Breast epithelium (tissue), 3 donors: ENCODE results near the gene TRIOBP.

Experiments
- POLR2A ChIP-seq: fragments of 450-650 bp; IDR thresholded peaks from one replicate; pipeline ENCODE4 v1.6.1; 2016; ENCODE audit warnings: antibody characterized with exemption, mild to moderate bottlenecking, moderate library complexity
- POLR2AphosphoS5 ChIP-seq, 3 donors: sonication (generic); formaldehyde crosslinking; IDR thresholded peaks; one replicate each; pipeline ENCODE4 v1.6.1; 2017; ENCODE audit warnings: antibody characterized with exemption in 3 of 3
- TF ChIP-seq, protein P1 (sequence below), 3 donors: fragments of 450-650 bp; IDR thresholded peaks; one replicate each; pipeline ENCODE4 v1.5.1; 2016 to 2017; ENCODE audit warnings: antibody characterized with exemption in 3 of 3, mild to moderate bottlenecking in 3 of 3, moderate library complexity in 3 of 3

DNA sequence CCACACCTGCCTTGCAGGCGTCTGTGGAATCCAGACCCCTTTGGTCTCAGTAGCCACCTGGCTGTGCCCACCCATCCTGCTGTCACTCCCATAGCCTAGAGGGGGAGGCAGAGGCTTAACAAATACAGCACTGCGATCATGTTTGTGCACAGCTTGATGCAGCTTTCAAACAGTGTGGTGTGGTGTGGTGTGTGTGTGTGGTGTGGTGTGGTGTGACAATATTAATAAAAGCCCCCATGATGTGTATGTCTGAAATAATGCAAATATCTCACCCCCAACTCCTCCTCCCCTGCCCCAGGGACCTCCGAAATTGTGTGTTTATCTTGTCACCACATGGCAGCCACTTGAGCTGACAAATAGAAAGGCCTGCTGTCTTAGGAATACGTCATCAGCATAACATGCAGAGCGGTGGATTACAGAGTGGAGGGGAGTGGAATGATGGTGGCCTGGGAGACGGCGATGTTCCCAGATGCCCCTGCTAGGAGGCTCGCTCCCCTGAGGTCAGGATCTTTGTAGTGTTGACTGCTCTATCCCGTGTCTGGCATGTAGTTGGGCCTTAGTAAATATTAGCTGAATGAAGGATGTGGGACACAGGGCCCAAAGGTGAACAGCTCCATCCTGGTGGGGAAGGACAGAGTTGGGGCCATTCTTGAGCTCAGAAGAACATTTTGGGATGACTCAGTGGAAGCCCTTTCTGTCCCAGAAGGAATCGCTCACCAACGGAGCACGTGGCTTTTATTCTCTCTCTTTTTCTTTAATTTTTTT is 35.5 kb upstream of the TRIOBP start:
- TF ChIP-seq, protein P1, sequence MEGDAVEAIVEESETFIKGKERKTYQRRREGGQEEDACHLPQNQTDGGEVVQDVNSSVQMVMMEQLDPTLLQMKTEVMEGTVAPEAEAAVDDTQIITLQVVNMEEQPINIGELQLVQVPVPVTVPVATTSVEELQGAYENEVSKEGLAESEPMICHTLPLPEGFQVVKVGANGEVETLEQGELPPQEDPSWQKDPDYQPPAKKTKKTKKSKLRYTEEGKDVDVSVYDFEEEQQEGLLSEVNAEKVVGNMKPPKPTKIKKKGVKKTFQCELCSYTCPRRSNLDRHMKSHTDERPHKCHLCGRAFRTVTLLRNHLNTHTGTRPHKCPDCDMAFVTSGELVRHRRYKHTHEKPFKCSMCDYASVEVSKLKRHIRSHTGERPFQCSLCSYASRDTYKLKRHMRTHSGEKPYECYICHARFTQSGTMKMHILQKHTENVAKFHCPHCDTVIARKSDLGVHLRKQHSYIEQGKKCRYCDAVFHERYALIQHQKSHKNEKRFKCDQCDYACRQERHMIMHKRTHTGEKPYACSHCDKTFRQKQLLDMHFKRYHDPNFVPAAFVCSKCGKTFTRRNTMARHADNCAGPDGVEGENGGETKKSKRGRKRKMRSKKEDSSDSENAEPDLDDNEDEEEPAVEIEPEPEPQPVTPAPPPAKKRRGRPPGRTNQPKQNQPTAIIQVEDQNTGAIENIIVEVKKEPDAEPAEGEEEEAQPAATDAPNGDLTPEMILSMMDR (IDR thresholded peaks at IDR 0.05) = no peak
- TF ChIP-seq POLR2A (no peak), POLR2AphosphoS5 (IDR thresholded peaks at IDR 0.05) (no peak)
